GM23338 (cell line): ENCODE data around the gene OVCA2. TPM values are rescaled to one million over a fixed set of nuclear protein-coding genes. Genes with fewer than 3 reads are reported as not detected.

Experiments
- ATAC-seq: fragments of 200-7000 bp; cut with Tn5 transposase; 3 replicates; pipeline ENCODE4 v1.9.1; 2020
- DNase-seq: peaks from one replicate; pipeline ENCODE4 v3.0.0-alpha.2; 2015; ENCODE audit warnings: low spot score
- H2AFZ ChIP-seq: fragments of 200-600 bp; sonication (generic); 2 replicates; pipeline ENCODE4 v1.8.0; 2016; ENCODE audit warnings: antibody characterized with exemption, mild to moderate bottlenecking, moderate library complexity
- H3F3A ChIP-seq: fragments of 200-600 bp; sonication (generic); replicated peaks from 2 replicates; pipeline ENCODE4 v1.8.0; 2017; ENCODE audit warnings: antibody characterized with exemption, mixed run types, low read depth
- H3K27ac ChIP-seq: fragments of 200-600 bp; sonication (generic); 2 replicates; pipeline ENCODE4 v1.6.1; 2016; ENCODE audit warnings: low read depth
- H3K27me3 ChIP-seq: fragments of 200-600 bp; sonication (generic); 2 replicates; pipeline ENCODE4 v1.8.0; 2016; ENCODE audit warnings: mild to moderate bottlenecking, mixed run types, moderate library complexity; ENCODE audit not compliant: insufficient read depth
- H3K36me3 ChIP-seq: fragments of 200-600 bp; sonication (generic); 2 replicates; pipeline ENCODE4 v1.8.0; 2016; ENCODE audit warnings: mild to moderate bottlenecking; ENCODE audit not compliant: insufficient read depth
- H3K4me1 ChIP-seq: fragments of 200-600 bp; sonication (generic); 2 replicates; pipeline ENCODE4 v1.8.0; 2016; ENCODE audit warnings: mild to moderate bottlenecking, moderate library complexity; ENCODE audit not compliant: insufficient read depth
- H3K4me2 ChIP-seq: fragments of 200-600 bp; sonication (generic); 2 replicates; pipeline ENCODE4 v1.7.1; 2017; ENCODE audit warnings: mixed run types
- H3K4me3 ChIP-seq: fragments of 200-600 bp; sonication (generic); 2 replicates; pipeline ENCODE4 v1.6.1; 2016; ENCODE audit warnings: mixed run types
- H3K79me2 ChIP-seq: fragments of 200-600 bp; sonication (generic); replicated peaks from 2 replicates; pipeline ENCODE4 v1.8.0; 2017; ENCODE audit warnings: mild to moderate bottlenecking; ENCODE audit not compliant: insufficient read depth
- H3K9me2 ChIP-seq: fragments of 200-600 bp; sonication (generic); 2 replicates; pipeline ENCODE4 v1.8.0; 2017; ENCODE audit not compliant: insufficient read depth
- H4K20me1 ChIP-seq: fragments of 200-600 bp; sonication (generic); replicated peaks from 2 replicates; pipeline ENCODE4 v1.8.0; 2017; ENCODE audit warnings: mild to moderate bottlenecking; ENCODE audit not compliant: insufficient read depth
- H3K27ac Mint-ChIP-seq: 2 replicates; pipeline ENCODE4 v1.8.0; 2020; ENCODE audit warnings: inconsistent platforms, mild to moderate bottlenecking, moderate library complexity, mixed read lengths
- H3K27me3 Mint-ChIP-seq: 3 replicates; pipeline ENCODE4 v1.8.0; 2022; ENCODE audit warnings: low read depth, mild to moderate bottlenecking, moderate library complexity, mixed read lengths, inconsistent platforms; ENCODE audit not compliant: insufficient read depth, poor library complexity
- H3K36me3 Mint-ChIP-seq: 3 replicates; pipeline ENCODE4 v1.8.0; 2021; ENCODE audit warnings: low read depth, mild to moderate bottlenecking, inconsistent platforms, moderate library complexity, mixed read lengths
- H3K4me1 Mint-ChIP-seq: 3 replicates; pipeline ENCODE4 v1.8.0; 2020; ENCODE audit warnings: mild to moderate bottlenecking, inconsistent platforms, mixed read lengths
- H3K4me3 Mint-ChIP-seq: 3 replicates; pipeline ENCODE4 v1.8.0; 2021; ENCODE audit warnings: moderate library complexity, mild to moderate bottlenecking, inconsistent platforms, mixed read lengths
- H3K9me3 Mint-ChIP-seq: 3 replicates; pipeline ENCODE4 v1.8.0; 2020; ENCODE audit warnings: moderate library complexity, mild to moderate bottlenecking, inconsistent platforms, mixed read lengths
- CREB1 ChIP-seq: fragments of 250-450 bp; sonication (Bioruptor Pico); IDR thresholded peaks from 2 replicates; pipeline ENCODE4 v1.5.0; 2020; ENCODE audit warnings: low read depth, mild to moderate bottlenecking, moderate library complexity
- EZH2 ChIP-seq: fragments of 200-600 bp; sonication (generic); IDR thresholded peaks from one replicate; pipeline ENCODE4 v1.8.0; 2017; ENCODE audit warnings: antibody characterized with exemption, mild to moderate bottlenecking, low read depth; ENCODE audit not compliant: unreplicated experiment
- EZH2phosphoT487 ChIP-seq: fragments of 200-600 bp; sonication (generic); IDR thresholded peaks from one replicate; pipeline ENCODE4 v1.8.1; 2018; ENCODE audit warnings: antibody characterized with exemption; ENCODE audit not compliant: unreplicated experiment
- JUNB ChIP-seq: IDR thresholded peaks from one replicate; pipeline ENCODE4 v1.6.1; 2016; ENCODE audit warnings: antibody characterized with exemption; ENCODE audit not compliant: unreplicated experiment
- NANOG ChIP-seq: IDR thresholded peaks from 2 replicates; pipeline ENCODE4 v1.6.1; 2016; ENCODE audit warnings: antibody characterized with exemption, borderline replicate concordance
- POLR2AphosphoS5 ChIP-seq: IDR thresholded peaks from 2 replicates; pipeline ENCODE4 v1.6.1; 2016; ENCODE audit warnings: antibody characterized with exemption, low read depth
- STAT1 ChIP-seq: IDR thresholded peaks from one replicate; pipeline ENCODE4 v1.6.1; 2016; ENCODE audit warnings: antibody characterized with exemption; ENCODE audit not compliant: unreplicated experiment
- ZNF114 ChIP-seq: fragments of 250-450 bp; sonication (Bioruptor Pico); IDR thresholded peaks from 2 replicates; pipeline ENCODE4 v1.5.0; 2020; ENCODE audit warnings: mild to moderate bottlenecking, moderate library complexity
- ZNF331 ChIP-seq: fragments of 250-450 bp; sonication (Bioruptor Pico); IDR thresholded peaks from 2 replicates; pipeline ENCODE4 v1.5.0; 2020; ENCODE audit warnings: low read depth, mild to moderate bottlenecking, moderate library complexity
- polyA plus RNA-seq: library from polyadenylated mRNA; unstranded; fragments of >200 nt; fragmentation: Nextera tagmentation; extraction: Ambion mirVana; gene quantifications from 2 replicates; pipeline ENCODE4 v1.2.1, GENCODE V29; 2016
- total RNA-seq: library from RNA; depleted of rRNA; stranded (reverse); fragments of >200 nt; shearing (Covaris generic); gene quantifications from 2 replicates; pipeline ENCODE4 v1.2.3, GENCODE V29; 2014
- TF ChIP-seq, protein P1 (sequence below): fragments of 250-450 bp; sonication (Bioruptor Pico); IDR thresholded peaks from 2 replicates; pipeline ENCODE4 v1.5.0; 2020; ENCODE audit warnings: mild to moderate bottlenecking, moderate library complexity
- TF ChIP-seq, protein P2 (sequence below), 2 experiments: fragments of 200-600 bp in 1 of 2; sonication (generic) in 1 of 2; conservative IDR thresholded peaks; 2 replicates each; pipeline versions ENCODE4 v1.5.1 to v1.6.1; 2016 to 2017; ENCODE audit warnings: antibody characterized with exemption in 2 of 2, low read depth in 2 of 2, mild to moderate bottlenecking in 2 of 2, moderate library complexity in 1 of 2
- TF ChIP-seq, protein P3 (sequence below): IDR thresholded peaks from one replicate; pipeline ENCODE4 v1.6.1; 2018; ENCODE audit warnings: antibody characterized with exemption; ENCODE audit not compliant: unreplicated experiment
- TF ChIP-seq, protein P4 (sequence below): IDR thresholded peaks from 2 replicates; pipeline ENCODE4 v1.6.1; 2016; ENCODE audit warnings: antibody characterized with exemption

The OVCA2 gene
- total and polyA plus RNA-seq, 2 experiments from 2014 or later, result 15.9 to 21.3 TPM

DNA sequence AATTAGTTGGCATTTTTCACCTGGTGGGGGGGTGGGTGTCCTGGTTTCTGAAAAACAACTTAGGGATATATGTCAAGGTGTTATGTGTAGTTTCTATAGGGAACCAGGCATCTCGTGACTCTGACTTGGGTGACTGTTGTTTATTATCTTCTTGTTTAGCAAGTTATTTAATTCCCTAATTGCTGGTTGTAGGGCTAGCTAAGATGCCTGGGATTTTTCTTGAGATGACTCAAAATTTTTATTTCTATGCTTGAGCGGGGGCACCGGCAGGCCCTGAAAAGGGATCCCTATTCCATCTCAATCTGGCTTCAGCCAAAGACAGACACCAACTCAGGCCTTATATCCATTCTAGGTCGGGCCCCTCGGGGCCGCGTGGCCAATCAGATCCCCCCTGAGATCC, 8.7 kb upstream of the OVCA2 start:
- no peak for TF ChIP-seq EZH2
- TF ChIP-seq ZNF331, result no peak
- no peak for TF ChIP-seq POLR2AphosphoS5
- no peak for TF ChIP-seq EZH2phosphoT487
- TF ChIP-seq JUNB, result no peak
- no peak for TF ChIP-seq ZNF114 (CRISPR knock-in tag)
- TF ChIP-seq, protein P1, sequence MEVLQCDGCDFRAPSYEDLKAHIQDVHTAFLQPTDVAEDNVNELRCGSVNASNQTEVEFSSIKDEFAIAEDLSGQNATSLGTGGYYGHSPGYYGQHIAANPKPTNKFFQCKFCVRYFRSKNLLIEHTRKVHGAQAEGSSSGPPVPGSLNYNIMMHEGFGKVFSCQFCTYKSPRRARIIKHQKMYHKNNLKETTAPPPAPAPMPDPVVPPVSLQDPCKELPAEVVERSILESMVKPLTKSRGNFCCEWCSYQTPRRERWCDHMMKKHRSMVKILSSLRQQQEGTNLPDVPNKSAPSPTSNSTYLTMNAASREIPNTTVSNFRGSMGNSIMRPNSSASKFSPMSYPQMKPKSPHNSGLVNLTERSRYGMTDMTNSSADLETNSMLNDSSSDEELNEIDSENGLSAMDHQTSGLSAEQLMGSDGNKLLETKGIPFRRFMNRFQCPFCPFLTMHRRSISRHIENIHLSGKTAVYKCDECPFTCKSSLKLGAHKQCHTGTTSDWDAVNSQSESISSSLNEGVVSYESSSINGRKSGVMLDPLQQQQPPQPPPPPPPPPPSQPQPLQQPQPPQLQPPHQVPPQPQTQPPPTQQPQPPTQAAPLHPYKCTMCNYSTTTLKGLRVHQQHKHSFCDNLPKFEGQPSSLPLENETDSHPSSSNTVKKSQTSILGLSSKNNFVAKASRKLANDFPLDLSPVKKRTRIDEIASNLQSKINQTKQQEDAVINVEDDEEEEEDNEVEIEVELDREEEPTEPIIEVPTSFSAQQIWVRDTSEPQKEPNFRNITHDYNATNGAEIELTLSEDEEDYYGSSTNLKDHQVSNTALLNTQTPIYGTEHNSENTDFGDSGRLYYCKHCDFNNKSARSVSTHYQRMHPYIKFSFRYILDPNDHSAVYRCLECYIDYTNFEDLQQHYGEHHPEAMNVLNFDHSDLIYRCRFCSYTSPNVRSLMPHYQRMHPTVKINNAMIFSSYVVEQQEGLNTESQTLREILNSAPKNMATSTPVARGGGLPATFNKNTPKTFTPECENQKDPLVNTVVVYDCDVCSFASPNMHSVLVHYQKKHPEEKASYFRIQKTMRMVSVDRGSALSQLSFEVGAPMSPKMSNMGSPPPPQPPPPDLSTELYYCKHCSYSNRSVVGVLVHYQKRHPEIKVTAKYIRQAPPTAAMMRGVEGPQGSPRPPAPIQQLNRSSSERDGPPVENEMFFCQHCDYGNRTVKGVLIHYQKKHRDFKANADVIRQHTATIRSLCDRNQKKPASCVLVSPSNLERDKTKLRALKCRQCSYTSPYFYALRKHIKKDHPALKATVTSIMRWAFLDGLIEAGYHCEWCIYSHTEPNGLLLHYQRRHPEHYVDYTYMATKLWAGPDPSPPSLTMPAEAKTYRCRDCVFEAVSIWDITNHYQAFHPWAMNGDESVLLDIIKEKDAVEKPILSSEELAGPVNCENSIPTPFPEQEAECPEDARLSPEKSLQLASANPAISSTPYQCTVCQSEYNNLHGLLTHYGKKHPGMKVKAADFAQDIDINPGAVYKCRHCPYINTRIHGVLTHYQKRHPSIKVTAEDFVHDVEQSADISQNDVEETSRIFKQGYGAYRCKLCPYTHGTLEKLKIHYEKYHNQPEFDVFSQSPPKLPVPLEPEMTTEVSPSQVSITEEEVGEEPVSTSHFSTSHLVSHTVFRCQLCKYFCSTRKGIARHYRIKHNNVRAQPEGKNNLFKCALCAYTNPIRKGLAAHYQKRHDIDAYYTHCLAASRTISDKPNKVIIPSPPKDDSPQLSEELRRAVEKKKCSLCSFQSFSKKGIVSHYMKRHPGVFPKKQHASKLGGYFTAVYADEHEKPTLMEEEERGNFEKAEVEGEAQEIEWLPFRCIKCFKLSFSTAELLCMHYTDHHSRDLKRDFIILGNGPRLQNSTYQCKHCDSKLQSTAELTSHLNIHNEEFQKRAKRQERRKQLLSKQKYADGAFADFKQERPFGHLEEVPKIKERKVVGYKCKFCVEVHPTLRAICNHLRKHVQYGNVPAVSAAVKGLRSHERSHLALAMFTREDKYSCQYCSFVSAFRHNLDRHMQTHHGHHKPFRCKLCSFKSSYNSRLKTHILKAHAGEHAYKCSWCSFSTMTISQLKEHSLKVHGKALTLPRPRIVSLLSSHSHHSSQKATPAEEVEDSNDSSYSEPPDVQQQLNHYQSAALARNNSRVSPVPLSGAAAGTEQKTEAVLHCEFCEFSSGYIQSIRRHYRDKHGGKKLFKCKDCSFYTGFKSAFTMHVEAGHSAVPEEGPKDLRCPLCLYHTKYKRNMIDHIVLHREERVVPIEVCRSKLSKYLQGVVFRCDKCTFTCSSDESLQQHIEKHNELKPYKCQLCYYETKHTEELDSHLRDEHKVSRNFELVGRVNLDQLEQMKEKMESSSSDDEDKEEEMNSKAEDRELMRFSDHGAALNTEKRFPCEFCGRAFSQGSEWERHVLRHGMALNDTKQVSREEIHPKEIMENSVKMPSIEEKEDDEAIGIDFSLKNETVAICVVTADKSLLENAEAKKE, result no peak
- TF ChIP-seq STAT1, result no peak
- no peak for TF ChIP-seq CREB1
- no peak for TF ChIP-seq NANOG
- TF ChIP-seq, protein P2, sequence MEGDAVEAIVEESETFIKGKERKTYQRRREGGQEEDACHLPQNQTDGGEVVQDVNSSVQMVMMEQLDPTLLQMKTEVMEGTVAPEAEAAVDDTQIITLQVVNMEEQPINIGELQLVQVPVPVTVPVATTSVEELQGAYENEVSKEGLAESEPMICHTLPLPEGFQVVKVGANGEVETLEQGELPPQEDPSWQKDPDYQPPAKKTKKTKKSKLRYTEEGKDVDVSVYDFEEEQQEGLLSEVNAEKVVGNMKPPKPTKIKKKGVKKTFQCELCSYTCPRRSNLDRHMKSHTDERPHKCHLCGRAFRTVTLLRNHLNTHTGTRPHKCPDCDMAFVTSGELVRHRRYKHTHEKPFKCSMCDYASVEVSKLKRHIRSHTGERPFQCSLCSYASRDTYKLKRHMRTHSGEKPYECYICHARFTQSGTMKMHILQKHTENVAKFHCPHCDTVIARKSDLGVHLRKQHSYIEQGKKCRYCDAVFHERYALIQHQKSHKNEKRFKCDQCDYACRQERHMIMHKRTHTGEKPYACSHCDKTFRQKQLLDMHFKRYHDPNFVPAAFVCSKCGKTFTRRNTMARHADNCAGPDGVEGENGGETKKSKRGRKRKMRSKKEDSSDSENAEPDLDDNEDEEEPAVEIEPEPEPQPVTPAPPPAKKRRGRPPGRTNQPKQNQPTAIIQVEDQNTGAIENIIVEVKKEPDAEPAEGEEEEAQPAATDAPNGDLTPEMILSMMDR (conservative IDR thresholded peaks at IDR 0.05; ENCODE audit: low read depth in 2 of 2), result no peak
- TF ChIP-seq, protein P3, sequence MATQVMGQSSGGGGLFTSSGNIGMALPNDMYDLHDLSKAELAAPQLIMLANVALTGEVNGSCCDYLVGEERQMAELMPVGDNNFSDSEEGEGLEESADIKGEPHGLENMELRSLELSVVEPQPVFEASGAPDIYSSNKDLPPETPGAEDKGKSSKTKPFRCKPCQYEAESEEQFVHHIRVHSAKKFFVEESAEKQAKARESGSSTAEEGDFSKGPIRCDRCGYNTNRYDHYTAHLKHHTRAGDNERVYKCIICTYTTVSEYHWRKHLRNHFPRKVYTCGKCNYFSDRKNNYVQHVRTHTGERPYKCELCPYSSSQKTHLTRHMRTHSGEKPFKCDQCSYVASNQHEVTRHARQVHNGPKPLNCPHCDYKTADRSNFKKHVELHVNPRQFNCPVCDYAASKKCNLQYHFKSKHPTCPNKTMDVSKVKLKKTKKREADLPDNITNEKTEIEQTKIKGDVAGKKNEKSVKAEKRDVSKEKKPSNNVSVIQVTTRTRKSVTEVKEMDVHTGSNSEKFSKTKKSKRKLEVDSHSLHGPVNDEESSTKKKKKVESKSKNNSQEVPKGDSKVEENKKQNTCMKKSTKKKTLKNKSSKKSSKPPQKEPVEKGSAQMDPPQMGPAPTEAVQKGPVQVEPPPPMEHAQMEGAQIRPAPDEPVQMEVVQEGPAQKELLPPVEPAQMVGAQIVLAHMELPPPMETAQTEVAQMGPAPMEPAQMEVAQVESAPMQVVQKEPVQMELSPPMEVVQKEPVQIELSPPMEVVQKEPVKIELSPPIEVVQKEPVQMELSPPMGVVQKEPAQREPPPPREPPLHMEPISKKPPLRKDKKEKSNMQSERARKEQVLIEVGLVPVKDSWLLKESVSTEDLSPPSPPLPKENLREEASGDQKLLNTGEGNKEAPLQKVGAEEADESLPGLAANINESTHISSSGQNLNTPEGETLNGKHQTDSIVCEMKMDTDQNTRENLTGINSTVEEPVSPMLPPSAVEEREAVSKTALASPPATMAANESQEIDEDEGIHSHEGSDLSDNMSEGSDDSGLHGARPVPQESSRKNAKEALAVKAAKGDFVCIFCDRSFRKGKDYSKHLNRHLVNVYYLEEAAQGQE, result no peak
- TF ChIP-seq, protein P4, sequence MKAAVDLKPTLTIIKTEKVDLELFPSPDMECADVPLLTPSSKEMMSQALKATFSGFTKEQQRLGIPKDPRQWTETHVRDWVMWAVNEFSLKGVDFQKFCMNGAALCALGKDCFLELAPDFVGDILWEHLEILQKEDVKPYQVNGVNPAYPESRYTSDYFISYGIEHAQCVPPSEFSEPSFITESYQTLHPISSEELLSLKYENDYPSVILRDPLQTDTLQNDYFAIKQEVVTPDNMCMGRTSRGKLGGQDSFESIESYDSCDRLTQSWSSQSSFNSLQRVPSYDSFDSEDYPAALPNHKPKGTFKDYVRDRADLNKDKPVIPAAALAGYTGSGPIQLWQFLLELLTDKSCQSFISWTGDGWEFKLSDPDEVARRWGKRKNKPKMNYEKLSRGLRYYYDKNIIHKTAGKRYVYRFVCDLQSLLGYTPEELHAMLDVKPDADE, result no peak
- ATAC-seq, result no peak
- no peak overlapping the region for H3K4me2 ChIP-seq
- H3K36me3 ChIP-seq, result no peaks in the 10 kb centered on the region
- H3K9me2 ChIP-seq, result no peaks in the 10 kb centered on the region
- Mint-ChIP-seq H3K4me1 (peaks cover 4% of the 10 kb centered on the region), H3K4me3 (no peak overlapping the region; the same call in 2 of the 3 replicates), H3K27me3 (peaks cover 24% of the 10 kb centered on the region), H3K9me3 (no peaks in the 10 kb centered on the region), H3K27ac (no peak overlapping the region), H3K36me3 (no peaks in the 10 kb centered on the region; the same call in 2 of the 3 replicates)
- H3K79me2 ChIP-seq, result no peaks in the 10 kb centered on the region
- H3K27me3 ChIP-seq, result peaks cover 16% of the 10 kb centered on the region
- peaks cover 3% of the 10 kb centered on the region; the same call in 1 of the 2 replicates for H3K4me1 ChIP-seq
- H2AFZ ChIP-seq, result no peak overlapping the region
- H3K27ac ChIP-seq, result no peak overlapping the region
- peaks cover 5% of the 10 kb centered on the region for H4K20me1 ChIP-seq
- no peak for DNase-seq
- H3K4me3 ChIP-seq, result no peak overlapping the region
- H3F3A ChIP-seq, result no peaks in the 10 kb centered on the region
